Measurements from ENCODE around the gene SNAPC4. TPM values are rescaled to one million over a fixed set of nuclear protein-coding genes. Genes with fewer than 3 reads are reported as not detected.
"Not testable (repeated sequence)": the region's sequence is repeated elsewhere in the genome, so short reads cannot be mapped to it uniquely, and the experiment has no call there.

SNAPC4 gene
- total RNA-seq, 1 donor, result 3.5 TPM

DNA sequence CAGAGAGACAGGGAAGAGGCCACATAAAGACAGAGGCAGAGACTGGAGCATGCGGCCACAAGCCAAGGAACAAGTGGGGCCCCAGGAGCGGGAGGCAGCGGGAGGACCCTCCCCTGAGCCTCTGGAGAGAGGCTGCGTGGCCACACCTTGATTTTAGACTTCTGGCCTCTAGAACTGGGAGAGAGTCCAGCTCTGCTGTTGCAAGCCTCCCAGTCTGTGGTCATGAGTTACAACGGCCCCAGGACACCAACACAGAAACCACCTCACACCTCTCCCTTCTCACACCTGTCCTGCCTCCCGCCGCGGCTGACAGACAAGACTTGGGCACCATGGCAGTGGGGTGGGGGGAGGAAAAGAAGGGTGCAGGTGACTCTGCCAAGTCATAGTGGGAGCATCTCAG lies 37.5 kb upstream of the SNAPC4 start:
- H3K4me1 ChIP-seq (ENCODE audit: insufficient read depth, low read length), result peaks cover 24% of the 10 kb centered on the region
- H3K27me3 ChIP-seq (ENCODE audit: insufficient read depth, low read length), result no peaks in the 10 kb centered on the region
- H3K9me3 ChIP-seq (ENCODE audit: low read depth, low read length), result no peaks in the 10 kb centered on the region
- H3K4me3 ChIP-seq (ENCODE audit: low read length), result no peak overlapping the region

DNA sequence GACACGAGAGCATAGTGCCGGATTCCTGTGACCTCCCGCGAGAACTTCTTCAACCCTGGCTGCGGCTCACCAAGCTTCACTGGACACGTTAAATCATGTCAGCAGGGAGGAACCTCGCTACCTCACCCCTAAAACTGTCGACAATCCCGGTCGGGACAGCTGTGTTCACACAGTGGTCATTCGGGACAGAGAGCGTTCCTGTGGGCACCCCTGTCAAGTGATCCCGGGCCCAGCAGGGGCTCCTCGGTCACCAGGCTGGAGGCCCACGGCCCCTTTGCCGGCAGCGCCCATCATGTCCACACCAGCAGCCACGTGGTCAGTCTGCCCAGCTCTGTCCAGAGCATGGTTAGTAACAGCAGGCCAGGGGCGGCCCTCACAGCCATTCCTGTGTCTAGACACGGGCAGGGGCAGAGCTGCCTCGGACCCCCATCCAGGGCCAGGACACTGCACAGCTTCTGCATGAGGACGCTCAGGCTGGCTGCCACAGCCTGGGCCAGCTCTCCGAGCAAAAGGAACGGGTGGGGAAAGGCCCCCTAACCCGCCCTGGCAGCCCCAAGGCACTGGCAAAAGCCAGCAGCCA lies 36.2 kb upstream of the SNAPC4 start:
- no peaks in the 10 kb centered on the region for H3K9me3 ChIP-seq (ENCODE audit: low read depth, low read length)
- no peaks in the 10 kb centered on the region for H3K27me3 ChIP-seq (ENCODE audit: insufficient read depth, low read length)
- H3K4me3 ChIP-seq (ENCODE audit: low read length), result no peak overlapping the region
- H3K4me1 ChIP-seq (ENCODE audit: insufficient read depth, low read length), result peaks cover 24% of the 10 kb centered on the region

DNA sequence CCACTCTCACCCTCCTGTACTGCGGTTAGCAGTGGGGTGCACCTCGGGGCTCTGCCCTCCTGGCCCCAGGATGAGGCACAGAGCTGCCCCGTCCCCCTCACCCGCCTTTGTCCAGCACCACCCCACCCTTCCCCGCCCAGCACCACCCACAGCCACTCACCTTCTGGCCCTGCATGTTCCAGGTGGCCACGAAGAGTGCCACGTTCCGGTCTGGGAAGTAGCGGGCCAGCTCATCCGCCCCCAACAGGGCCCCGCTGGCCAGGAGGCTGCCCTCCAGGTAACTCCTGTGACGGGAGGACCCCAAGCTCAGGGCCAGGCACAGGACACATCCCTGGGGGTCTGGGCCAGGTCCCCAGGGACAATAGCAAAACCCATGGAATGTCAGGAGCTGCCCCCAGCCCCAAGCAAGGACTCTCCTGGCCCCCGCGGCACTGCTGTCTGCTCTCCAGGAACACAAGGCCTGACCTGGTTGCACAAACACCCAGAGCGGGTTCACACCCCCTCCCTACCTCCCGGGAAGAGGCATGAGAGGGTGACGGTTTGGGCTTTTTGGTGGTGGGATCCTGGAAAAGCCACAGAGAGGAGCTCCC lies 34.7 kb upstream of the SNAPC4 start:
- no peaks in the 10 kb centered on the region for H3K9me3 ChIP-seq (ENCODE audit: low read depth, low read length)
- peaks cover 20% of the 10 kb centered on the region for H3K4me1 ChIP-seq (ENCODE audit: insufficient read depth, low read length)
- H3K27me3 ChIP-seq (ENCODE audit: insufficient read depth, low read length), result no peaks in the 10 kb centered on the region
- H3K4me3 ChIP-seq (ENCODE audit: low read length), result no peak overlapping the region

DNA sequence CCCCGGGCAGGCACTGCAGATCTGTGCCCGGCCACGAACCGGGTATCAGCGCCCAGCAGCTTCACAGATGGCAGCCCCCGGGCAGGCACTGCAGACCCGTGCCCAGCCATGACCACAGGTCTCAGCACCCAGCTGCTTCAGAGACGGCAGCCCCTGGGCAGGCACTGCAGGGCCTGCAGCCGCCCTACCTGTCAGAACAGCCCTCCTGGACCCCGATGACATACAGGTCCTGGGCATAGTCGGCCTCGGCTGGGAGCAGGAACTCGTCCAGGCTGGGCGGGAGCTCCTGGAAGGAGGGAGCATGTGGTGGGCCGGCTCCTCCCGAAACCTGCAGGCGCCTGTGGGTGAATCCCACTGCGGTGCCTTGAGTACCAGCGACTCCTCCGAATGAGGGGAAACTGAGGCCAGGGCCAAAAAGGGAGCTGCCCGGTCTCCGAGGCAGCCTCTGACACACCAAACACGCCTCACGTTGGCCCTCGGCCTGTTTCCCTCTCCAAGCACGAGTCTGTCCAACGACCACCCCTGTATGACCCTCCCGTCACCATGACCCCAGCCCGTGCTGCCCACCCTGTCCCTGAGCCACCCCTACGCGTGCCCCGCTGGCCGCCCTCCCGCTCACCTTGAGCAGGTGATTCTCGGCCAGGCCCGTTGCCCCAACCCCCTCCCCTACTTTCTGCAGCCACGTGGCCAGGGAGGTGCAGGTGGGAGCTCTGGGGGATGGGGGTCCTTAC lies 34.0 kb upstream of the SNAPC4 start:
- no peak overlapping the region for H3K4me3 ChIP-seq (ENCODE audit: low read length)
- H3K27me3 ChIP-seq (ENCODE audit: insufficient read depth, low read length), result no peaks in the 10 kb centered on the region
- no peaks in the 10 kb centered on the region for H3K9me3 ChIP-seq (ENCODE audit: low read depth, low read length)
- peaks cover 20% of the 10 kb centered on the region for H3K4me1 ChIP-seq (ENCODE audit: insufficient read depth, low read length)

DNA sequence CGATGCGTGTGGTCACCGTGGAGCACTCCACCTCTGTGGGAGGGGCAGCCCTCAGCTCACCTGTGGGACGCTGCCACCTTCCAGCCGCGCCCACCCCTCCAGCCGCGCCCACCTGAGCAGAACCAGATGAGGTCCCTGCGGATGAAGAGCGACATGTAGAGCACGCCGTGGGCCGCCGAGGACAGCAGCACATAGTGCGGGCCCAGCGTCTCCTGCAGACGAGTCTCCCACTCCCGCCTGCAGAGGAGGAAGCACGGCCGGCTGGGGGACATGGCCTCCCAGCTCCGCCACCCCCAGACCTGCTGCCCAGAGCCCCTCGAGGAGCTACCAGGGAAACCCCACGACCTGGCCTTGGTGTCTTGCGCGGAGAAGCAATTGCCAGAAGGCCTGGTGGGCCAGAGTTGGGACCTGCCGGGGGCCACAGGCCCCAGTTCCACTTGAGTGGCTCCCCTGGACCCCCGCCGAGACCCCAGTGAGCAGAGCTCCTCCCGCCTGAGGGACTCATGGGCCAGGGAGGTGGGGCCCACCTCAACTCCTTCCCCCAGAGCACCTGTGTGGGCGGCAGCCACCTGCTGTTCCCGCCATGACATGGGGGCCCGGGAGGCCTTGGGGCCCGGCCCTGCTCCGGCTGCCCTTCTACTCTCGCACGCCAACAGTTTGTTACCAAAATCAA lies 33.2 kb upstream of the SNAPC4 start:
- Histone ChIP-seq H3K4me1 (ENCODE audit: insufficient read depth, low read length) (peaks cover 13% of the 10 kb centered on the region), H3K27me3 (ENCODE audit: insufficient read depth, low read length) (no peaks in the 10 kb centered on the region), H3K4me3 (ENCODE audit: low read length) (no peak overlapping the region), H3K9me3 (ENCODE audit: low read depth, low read length) (no peaks in the 10 kb centered on the region)

DNA sequence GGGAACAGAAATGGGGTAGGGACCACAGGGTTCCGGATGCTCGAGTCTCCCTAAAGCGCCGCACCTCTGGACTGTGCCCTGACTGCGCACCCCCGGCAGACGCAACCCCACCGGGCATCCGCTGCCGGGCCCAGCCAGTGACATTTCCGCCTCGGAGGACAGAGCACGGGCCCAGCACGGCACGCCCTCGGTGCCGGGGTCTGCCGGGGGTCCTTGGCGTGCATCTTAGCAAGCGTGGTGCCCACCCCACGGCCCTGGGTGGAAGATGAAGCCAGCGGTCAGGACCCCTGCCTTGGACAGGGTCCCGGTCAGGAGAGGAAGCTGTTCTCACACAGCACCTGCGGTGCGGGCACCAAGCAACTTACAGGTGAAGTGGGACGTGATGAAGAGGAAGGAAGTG lies 32.6 kb upstream of the SNAPC4 start:
- H3K4me1 ChIP-seq (ENCODE audit: insufficient read depth, low read length), result peaks cover 7% of the 10 kb centered on the region
- H3K27me3 ChIP-seq (ENCODE audit: insufficient read depth, low read length), result no peaks in the 10 kb centered on the region
- H3K9me3 ChIP-seq (ENCODE audit: low read depth, low read length), result no peaks in the 10 kb centered on the region
- no peak overlapping the region for H3K4me3 ChIP-seq (ENCODE audit: low read length)

DNA sequence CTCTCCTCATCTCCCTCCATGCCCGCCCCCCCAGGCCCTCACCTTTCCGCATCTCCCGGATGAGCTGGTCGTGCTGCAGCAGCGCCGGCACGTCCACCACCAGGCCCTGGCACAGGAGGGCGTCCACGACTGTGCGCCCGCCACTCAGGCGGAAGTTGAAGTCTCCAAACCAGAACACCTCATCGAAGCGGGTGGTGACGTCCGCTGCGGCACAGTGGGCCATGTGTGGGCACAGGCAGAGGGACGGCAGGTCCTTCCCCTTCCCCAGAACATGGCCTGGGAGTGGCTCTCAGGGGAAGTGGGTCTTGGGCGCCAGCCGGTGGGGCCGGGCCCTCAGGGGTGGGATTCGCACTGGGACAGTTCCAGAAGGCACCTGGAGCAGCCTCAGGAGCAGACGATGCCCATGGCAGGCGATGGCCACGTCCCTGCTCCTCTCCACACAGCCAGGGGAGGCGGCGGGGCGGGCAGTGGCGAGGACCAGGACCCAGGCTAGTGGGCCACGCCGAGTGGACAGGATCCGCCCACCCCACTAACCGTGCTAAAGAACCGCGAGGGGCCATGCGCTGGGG lies 31.9 kb upstream of the SNAPC4 start:
- Histone ChIP-seq H3K4me1 (ENCODE audit: insufficient read depth, low read length) (no peaks in the 10 kb centered on the region), H3K27me3 (ENCODE audit: insufficient read depth, low read length) (no peaks in the 10 kb centered on the region), H3K9me3 (ENCODE audit: low read depth, low read length) (no peaks in the 10 kb centered on the region), H3K4me3 (ENCODE audit: low read length) (no peak overlapping the region)

DNA sequence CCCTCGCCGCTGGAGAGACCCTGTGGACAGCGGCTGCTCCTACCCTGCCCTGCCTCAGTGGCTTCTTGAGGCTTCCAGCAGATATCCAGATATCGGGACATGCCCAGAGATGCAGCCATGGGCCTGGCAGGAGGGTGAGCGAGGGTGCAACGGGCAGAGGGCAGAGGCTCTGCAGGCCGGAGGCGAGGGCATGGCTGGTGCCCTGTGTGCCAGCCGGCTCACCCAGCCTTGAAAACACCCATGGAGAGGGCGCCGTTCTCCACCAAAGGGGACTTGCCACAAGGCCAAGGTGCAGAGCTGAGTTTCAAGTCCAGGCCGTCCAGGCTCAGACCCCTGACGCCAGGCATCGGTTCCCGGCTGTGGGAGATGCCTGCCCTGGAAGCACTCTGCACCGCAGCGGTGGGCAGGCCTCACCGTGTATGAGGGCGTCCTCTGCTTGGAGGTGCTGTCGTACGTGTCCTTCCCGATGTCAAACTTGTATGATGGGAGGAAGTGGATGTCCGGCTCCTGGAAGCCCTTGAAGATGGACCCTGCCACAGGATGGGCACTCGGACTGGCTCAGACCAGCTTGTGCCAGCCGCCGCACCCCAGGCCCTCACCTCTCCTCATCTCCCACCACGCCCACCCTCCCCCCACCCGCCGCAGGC lies 30.7 kb upstream of the SNAPC4 start:
- no peak overlapping the region for H3K4me3 ChIP-seq (ENCODE audit: low read length)
- H3K9me3 ChIP-seq (ENCODE audit: low read depth, low read length), result no peaks in the 10 kb centered on the region
- no peaks in the 10 kb centered on the region for H3K4me1 ChIP-seq (ENCODE audit: insufficient read depth, low read length)
- no peaks in the 10 kb centered on the region for H3K27me3 ChIP-seq (ENCODE audit: insufficient read depth, low read length)

DNA sequence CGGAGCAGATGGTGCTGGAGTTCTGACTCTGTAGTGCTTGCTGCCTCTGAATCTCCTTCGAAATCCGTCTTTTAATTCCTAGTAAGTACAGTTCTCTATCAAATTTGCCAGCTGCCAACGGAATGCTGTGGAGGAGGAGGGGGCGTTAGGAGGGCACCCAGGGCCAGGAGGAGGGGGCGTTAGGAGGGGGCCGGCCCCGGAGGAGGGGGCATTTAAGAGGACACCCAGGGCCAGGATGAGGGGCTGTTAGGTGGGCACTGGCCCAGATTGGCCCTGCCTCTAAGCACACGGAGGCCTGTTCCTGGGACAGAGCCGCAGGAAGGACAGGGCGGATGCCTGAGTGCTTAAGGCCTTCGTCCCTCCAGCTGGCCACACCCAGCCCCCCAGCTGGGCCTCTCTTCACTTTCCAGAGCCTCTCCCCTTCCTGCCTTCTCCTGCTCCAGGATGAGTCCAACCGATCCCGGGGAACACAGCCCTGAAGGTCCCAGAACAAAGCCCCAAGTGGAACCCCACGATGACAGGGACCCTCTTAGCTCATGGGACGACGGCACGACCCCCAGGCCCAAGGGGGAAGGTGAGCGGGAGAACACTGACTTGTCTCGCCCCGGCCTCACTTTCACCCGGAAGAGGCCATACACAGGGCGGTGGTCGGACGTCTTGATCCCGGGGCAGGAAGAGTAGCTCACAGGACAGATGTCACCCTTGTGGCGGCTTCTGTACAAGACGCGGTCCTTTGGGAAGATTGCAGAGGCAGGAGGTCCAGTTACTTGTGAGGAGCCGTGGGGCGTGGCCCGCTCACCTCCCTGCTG lies 29.9 kb upstream of the SNAPC4 start:
- H3K4me3 ChIP-seq (ENCODE audit: low read length), result no peak overlapping the region
- no peaks in the 10 kb centered on the region for H3K9me3 ChIP-seq (ENCODE audit: low read depth, low read length)
- H3K4me1 ChIP-seq (ENCODE audit: insufficient read depth, low read length), result no peaks in the 10 kb centered on the region
- no peaks in the 10 kb centered on the region for H3K27me3 ChIP-seq (ENCODE audit: insufficient read depth, low read length)

DNA sequence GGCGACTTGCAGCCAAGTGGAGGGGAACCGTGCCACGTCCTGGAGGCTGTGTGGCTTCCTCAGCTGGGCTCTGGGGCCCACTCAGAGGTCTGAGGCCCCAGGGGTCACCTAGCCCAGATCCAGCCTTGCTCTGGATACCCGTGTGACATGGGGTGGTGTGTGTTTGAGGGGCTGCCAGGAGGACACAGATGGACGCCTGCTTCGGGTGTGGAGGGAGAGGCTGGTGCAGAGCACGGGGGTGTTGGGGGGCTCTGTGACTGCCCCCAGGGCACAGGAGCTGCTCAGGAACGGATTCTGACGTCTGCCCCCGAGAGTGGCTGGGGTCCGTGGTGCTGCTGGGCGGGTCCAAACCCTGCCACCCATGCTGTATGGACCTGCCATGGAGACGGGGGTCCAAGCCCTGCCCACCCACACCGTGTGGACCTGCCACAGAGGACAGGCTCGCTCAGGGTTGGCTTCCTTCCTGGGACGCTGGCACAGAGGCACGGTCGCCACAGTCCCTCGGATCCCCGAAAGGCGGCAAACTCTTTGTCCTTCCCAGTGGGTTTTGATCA lies 29.2 kb upstream of the SNAPC4 start:
- no peak overlapping the region for H3K4me3 ChIP-seq (ENCODE audit: low read length)
- no peaks in the 10 kb centered on the region for H3K27me3 ChIP-seq (ENCODE audit: insufficient read depth, low read length)
- no peaks in the 10 kb centered on the region for H3K4me1 ChIP-seq (ENCODE audit: insufficient read depth, low read length)
- no peaks in the 10 kb centered on the region for H3K9me3 ChIP-seq (ENCODE audit: low read depth, low read length)

DNA sequence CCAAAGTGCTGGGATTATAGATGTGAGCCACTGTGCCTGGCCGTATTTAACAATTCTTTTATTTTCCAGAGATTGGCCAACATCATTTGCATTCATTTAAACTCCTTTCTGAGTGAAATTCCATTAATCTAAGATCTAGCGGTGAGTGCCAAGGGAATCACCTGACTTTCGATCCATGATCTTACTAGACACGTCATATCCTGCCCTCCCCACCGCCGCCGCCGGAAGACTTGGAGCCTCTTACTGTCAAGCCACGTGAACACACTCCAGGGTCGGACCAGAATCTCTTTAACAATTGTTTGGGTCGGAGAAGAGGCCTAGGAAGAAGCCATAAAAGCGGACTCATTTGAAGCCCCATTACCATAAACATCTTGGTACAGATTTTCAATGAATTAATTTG lies 26.8 kb upstream of the SNAPC4 start:
- Histone ChIP-seq H3K4me1 (ENCODE audit: insufficient read depth, low read length) (no peaks in the 10 kb centered on the region), H3K27me3 (ENCODE audit: insufficient read depth, low read length) (no peaks in the 10 kb centered on the region), H3K9me3 (ENCODE audit: low read depth, low read length) (no peaks in the 10 kb centered on the region), H3K4me3 (ENCODE audit: low read length) (no peak overlapping the region)

DNA sequence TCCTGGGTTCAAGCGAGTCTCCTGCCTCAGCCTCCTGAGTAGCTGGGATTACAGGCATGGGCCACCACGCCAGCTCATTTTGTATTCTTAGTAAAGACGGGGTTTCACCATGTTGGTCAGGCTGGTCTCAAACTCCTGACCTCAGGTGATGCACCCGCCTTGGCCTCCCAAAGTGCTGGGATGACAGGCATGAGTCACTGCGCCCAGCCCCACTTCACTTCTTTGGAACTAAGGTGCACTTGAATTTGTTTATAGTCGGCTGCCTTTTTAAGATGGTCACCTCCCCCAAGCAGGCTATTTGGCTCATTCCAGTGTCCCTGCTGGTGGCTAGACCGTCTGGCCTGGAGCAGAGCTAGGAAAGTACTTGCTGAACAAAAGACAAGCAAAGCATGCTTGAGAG lies 25.4 kb upstream of the SNAPC4 start:
- not testable (repeated sequence) for H3K4me1 ChIP-seq (ENCODE audit: insufficient read depth, low read length); H3K9me3 ChIP-seq (ENCODE audit: low read depth, low read length); H3K27me3 ChIP-seq (ENCODE audit: insufficient read depth, low read length); H3K4me3 ChIP-seq (ENCODE audit: low read length)

DNA sequence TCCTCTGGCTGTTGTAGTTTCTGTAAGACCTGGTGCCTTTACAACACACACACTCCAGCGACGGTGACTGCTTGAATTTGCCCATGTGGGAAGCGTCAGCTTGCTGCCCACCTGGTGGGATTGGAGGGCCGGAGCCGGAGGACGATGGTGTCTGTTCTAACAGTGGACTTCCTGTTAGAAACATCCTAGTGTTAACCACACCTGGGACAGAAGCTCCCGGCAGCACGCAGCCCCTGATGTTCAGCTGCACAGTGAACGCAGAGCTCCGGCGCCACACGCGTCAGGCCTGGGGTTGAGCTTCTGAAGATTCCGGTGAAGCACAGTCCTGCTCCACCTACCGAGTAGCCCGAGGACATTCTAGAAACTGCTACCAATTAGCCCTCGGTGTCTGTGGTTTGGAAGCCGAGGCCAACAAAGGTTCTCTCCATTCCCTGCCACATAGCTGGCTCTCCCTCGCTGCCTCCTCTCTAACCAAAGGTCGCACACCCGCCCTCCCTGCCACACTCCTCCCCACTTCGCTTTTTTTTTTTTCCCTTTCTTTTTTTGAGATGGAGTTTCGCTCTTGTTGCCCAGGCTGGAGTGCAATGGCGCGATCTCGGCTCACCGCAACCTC lies 24.9 kb upstream of the SNAPC4 start:
- no peaks in the 10 kb centered on the region for H3K9me3 ChIP-seq (ENCODE audit: low read depth, low read length)
- H3K4me1 ChIP-seq (ENCODE audit: insufficient read depth, low read length), result no peaks in the 10 kb centered on the region

More for the DNA sequence above, 24.9 kb upstream of the SNAPC4 start:
- Histone ChIP-seq H3K4me3 (ENCODE audit: low read length) (no peak overlapping the region), H3K27me3 (ENCODE audit: insufficient read depth, low read length) (no peaks in the 10 kb centered on the region)
